ENCODE results near the gene MAB21L3. TPM values are rescaled to one million over a fixed set of nuclear protein-coding genes. Genes with fewer than 3 reads are reported as not detected.

The MAB21L3 gene
- total RNA-seq, 1 experiment from 2014 or later = not detected

DNA sequence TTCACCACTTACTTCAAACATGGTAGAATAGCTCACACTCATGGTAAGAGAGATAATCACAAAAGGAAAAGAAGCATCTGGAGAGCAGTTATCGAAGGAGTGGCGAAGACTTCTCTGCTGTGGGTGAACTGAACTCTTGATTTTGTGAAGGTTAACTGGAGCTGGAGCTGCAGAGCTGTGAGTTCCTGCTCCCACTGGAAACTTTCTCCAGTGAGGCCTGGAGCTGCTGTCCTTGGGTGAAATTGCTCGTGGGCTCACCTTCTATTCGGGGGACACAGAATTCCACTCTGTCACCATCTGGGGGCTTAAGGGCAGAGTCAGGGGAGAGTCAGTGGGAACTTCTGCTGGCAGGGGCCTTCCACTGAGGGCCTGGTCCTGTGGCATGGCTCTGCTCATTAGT, 45.9 kb downstream of the MAB21L3 start:
- H3K23ac ChIP-seq (ENCODE audit: insufficient read length, low read depth, low read length) = no peak overlapping the region
- no peak overlapping the region for H3K4me2 ChIP-seq (ENCODE audit: insufficient read depth, insufficient read length, low read length)
- H2BK15ac ChIP-seq (ENCODE audit: low read depth, low read length) = no peak overlapping the region
- Mint-ChIP-seq H3K4me3 (no peak overlapping the region), H3K36me3 (ENCODE audit: insufficient read depth in 1 of 3, low read depth in 3 of 3) (no peaks in the 10 kb centered on the region), H3K27ac (no peak overlapping the region), H3K4me1 (peaks cover 0 to 6% of the 10 kb centered on the region in 2 experiments; a peak in 3 of 4 replicates), H3K27me3 (ENCODE audit: low read depth) (peaks cover 11% of the 10 kb centered on the region), H3K9me3 (peaks cover 0 to 2% of the 10 kb centered on the region in 2 experiments; a peak in 2 of 5 replicates)
- H2BK20ac ChIP-seq (ENCODE audit: low read depth, low read length, poor library complexity, severe bottlenecking) = no peak overlapping the region
- no peak overlapping the region for H2AFZ ChIP-seq (ENCODE audit: low read length)
- H2BK5ac ChIP-seq (ENCODE audit: insufficient read length, low read length) = no peak overlapping the region
- H4K20me1 ChIP-seq (ENCODE audit: control insufficient read depth, insufficient read depth, insufficient read length) = no peaks in the 10 kb centered on the region
- no peak overlapping the region for H4K8ac ChIP-seq (replicated peaks; ENCODE audit: insufficient read length, low read depth, low read length)
- H3K79me1 ChIP-seq (ENCODE audit: insufficient read depth, low read depth, low read length, poor library complexity, severe bottlenecking) = no peaks in the 10 kb centered on the region
- no peak overlapping the region for H4K91ac ChIP-seq (ENCODE audit: insufficient read length, low read depth, low read length)
- H3T11ph ChIP-seq (ENCODE audit: low read length) = no peak overlapping the region
- H3K27ac ChIP-seq (ENCODE audit: insufficient read length, low read depth, low read length) = no peak overlapping the region
- no peak overlapping the region for H3K4ac ChIP-seq (ENCODE audit: low read depth, low read length)
- peaks cover 4% of the 10 kb centered on the region for H3K23me2 ChIP-seq (ENCODE audit: insufficient read length, low read depth, low read length, poor library complexity, severe bottlenecking)
- no peak overlapping the region for H3K14ac ChIP-seq (ENCODE audit: insufficient read depth, low read length)
- H3K4me1 ChIP-seq (ENCODE audit: insufficient read depth, low read length) = no peaks in the 10 kb centered on the region
- no peaks in the 10 kb centered on the region for H3K79me2 ChIP-seq (ENCODE audit: insufficient read depth, low read length)
- TF ChIP-seq, protein P1, sequence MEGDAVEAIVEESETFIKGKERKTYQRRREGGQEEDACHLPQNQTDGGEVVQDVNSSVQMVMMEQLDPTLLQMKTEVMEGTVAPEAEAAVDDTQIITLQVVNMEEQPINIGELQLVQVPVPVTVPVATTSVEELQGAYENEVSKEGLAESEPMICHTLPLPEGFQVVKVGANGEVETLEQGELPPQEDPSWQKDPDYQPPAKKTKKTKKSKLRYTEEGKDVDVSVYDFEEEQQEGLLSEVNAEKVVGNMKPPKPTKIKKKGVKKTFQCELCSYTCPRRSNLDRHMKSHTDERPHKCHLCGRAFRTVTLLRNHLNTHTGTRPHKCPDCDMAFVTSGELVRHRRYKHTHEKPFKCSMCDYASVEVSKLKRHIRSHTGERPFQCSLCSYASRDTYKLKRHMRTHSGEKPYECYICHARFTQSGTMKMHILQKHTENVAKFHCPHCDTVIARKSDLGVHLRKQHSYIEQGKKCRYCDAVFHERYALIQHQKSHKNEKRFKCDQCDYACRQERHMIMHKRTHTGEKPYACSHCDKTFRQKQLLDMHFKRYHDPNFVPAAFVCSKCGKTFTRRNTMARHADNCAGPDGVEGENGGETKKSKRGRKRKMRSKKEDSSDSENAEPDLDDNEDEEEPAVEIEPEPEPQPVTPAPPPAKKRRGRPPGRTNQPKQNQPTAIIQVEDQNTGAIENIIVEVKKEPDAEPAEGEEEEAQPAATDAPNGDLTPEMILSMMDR (conservative IDR thresholded peaks at IDR 0.05) = no peak
- WGBS (ENCODE audit: extremely low coverage, insufficient read length, low lambda C conversion rate) = no CpG with 5 or more reads among the region's 4 CpGs
- H3K56ac ChIP-seq (ENCODE audit: insufficient read length, low read depth, low read length) = no peak overlapping the region
- H3K27me3 ChIP-seq (ENCODE audit: insufficient read depth, low read length) = no peaks in the 10 kb centered on the region
- H2BK120ac ChIP-seq (ENCODE audit: low read depth, low read length, poor library complexity, severe bottlenecking) = no peak overlapping the region
- no peaks in the 10 kb centered on the region for H3K9me3 ChIP-seq (ENCODE audit: control insufficient read depth, low read depth, low read length)
- DNase-seq = no peak
- H3K9ac ChIP-seq (ENCODE audit: extremely low read depth, insufficient read length, low read length) = no peak overlapping the region
- H4K5ac ChIP-seq (ENCODE audit: insufficient read length, low read depth, low read length) = no peak overlapping the region
- H3K18ac ChIP-seq (ENCODE audit: insufficient read length, low read depth, low read length) = no peak overlapping the region
- H2BK12ac ChIP-seq (ENCODE audit: insufficient read length, low read depth, low read length) = no peak overlapping the region
- H2AK5ac ChIP-seq (ENCODE audit: insufficient read length, low read length) = no peak overlapping the region
